ENCODE data around the gene BORCS8. TPM values are rescaled to one million over a fixed set of nuclear protein-coding genes. Genes with fewer than 3 reads are reported as not detected.

BORCS8 gene
- polyA plus RNA-seq, 1 experiment, result 27.5 TPM

GRCh38 chr19:19214159-19214490 is 22.2 kb upstream of the BORCS8 start:
- ChIA-PET CTCF (interaction anchor here (0.7 to 2.9 kb wide), 2 partner anchors 11 to 20 kb away, joined by 3 to 12 read pairs; no protein-coding TSS in a partner anchor), POLR2A (no interaction called here)
- Histone ChIP-seq H3K27me3 (ENCODE audit: control insufficient read depth, insufficient read depth, low read length) (peaks cover 12% of the 10 kb centered on the region), H3K4me3 (ENCODE audit: low read depth, low read length) (no peak overlapping the region), H3K36me3 (ENCODE audit: control insufficient read depth, insufficient read depth, low read length) (no peaks in the 10 kb centered on the region)
- no peak for TF ChIP-seq CTCF (IDR thresholded peaks at IDR 0.05; ENCODE audit: insufficient read depth, low read depth, low read length)
- DNase-seq (ENCODE audit: low read depth), result no peak

- no peaks in the 10 kb centered on the region for H3K36me3 ChIP-seq (ENCODE audit: control insufficient read depth, insufficient read depth, low read length)
- no peak overlapping the region for H3K4me3 ChIP-seq (ENCODE audit: low read depth, low read length)
- CTCF ChIA-PET, result interaction anchor here (0.7 to 2.9 kb wide), 2 partner anchors 11 to 21 kb away, joined by 3 to 12 read pairs; no protein-coding TSS in a partner anchor
- TF ChIP-seq CTCF (IDR thresholded peaks at IDR 0.05; ENCODE audit: insufficient read depth, low read depth, low read length), result no peak
- peaks cover 12% of the 10 kb centered on the region for H3K27me3 ChIP-seq (ENCODE audit: control insufficient read depth, insufficient read depth, low read length)
- POLR2A ChIA-PET, result no interaction called here
- no peak for DNase-seq (ENCODE audit: low read depth)
Observed at GRCh38 chr19:19213426-19214158, 21.6 kb upstream of the BORCS8 start.

- TF ChIP-seq CTCF (IDR thresholded peaks at IDR 0.05; ENCODE audit: insufficient read depth, low read depth, low read length), result no peak
Observed at GRCh38 chr19:19212916-19213315, 21.0 kb upstream of the BORCS8 start.

GRCh38 chr19:19211499-19212420 is 19.8 kb upstream of the BORCS8 start, which contains the start of gene NCAN:
Gene NCAN (plus strand): TSS chr19:19211958. CDS start chr19:19216954, 4,996 bp downstream.
- ChIA-PET CTCF (interaction anchor here (0.6 kb wide), 1 partner anchor 25 kb away, joined by 3 read pairs; no protein-coding TSS in a partner anchor), POLR2A (no interaction called here)
- Histone ChIP-seq H3K36me3 (ENCODE audit: control insufficient read depth, insufficient read depth, low read length) (no peaks in the 10 kb centered on the region), H3K4me3 (ENCODE audit: low read depth, low read length) (no peak within 1 kb of the TSS), H3K27me3 (ENCODE audit: control insufficient read depth, insufficient read depth, low read length) (peaks cover 12% of the 10 kb centered on the region)
- TF ChIP-seq CTCF (IDR thresholded peaks at IDR 0.05; ENCODE audit: insufficient read depth, low read depth, low read length), result no peak
- no peak for DNase-seq (ENCODE audit: low read depth)

More at GRCh38 chr19:19212916-19213315, 21.0 kb upstream of the BORCS8 start:
- no peaks in the 10 kb centered on the region for H3K36me3 ChIP-seq (ENCODE audit: control insufficient read depth, insufficient read depth, low read length)
- ChIA-PET CTCF (no interaction called here), POLR2A (no interaction called here)
- DNase-seq (ENCODE audit: low read depth), result no peak
- no peak overlapping the region for H3K4me3 ChIP-seq (ENCODE audit: low read depth, low read length)
- peaks cover 12% of the 10 kb centered on the region for H3K27me3 ChIP-seq (ENCODE audit: control insufficient read depth, insufficient read depth, low read length)

GRCh38 chr19:19209372-19209771 is 17.4 kb upstream of the BORCS8 start:
- ChIA-PET POLR2A (no interaction called here), CTCF (interaction anchor here (0.7 kb wide), 1 partner anchor 15 kb away, joined by 3 read pairs; no protein-coding TSS in a partner anchor)
- TF ChIP-seq CTCF (IDR thresholded peaks at IDR 0.05; ENCODE audit: insufficient read depth, low read depth, low read length), result no peak
- H3K36me3 ChIP-seq (ENCODE audit: control insufficient read depth, insufficient read depth, low read length), result no peaks in the 10 kb centered on the region
- H3K27me3 ChIP-seq (ENCODE audit: control insufficient read depth, insufficient read depth, low read length), result peaks cover 12% of the 10 kb centered on the region
- no peak for DNase-seq (ENCODE audit: low read depth)
- no peak overlapping the region for H3K4me3 ChIP-seq (ENCODE audit: low read depth, low read length)
